HG03095 (cell line): ENCODE data around the gene UBLCP1.
"Not testable (repeated sequence)": the region's sequence is repeated elsewhere in the genome, so short reads cannot be mapped to it uniquely, and the experiment has no call there.

Experiments used
- ATAC-seq: cut with Tn5 transposase; IDR thresholded peaks from one replicate; pipeline ENCODE4 v1.9.1; 2021; ENCODE audit warnings: moderate library complexity; ENCODE audit not compliant: unreplicated experiment

UBLCP1 gene, protein sequence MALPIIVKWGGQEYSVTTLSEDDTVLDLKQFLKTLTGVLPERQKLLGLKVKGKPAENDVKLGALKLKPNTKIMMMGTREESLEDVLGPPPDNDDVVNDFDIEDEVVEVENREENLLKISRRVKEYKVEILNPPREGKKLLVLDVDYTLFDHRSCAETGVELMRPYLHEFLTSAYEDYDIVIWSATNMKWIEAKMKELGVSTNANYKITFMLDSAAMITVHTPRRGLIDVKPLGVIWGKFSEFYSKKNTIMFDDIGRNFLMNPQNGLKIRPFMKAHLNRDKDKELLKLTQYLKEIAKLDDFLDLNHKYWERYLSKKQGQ

DNA sequence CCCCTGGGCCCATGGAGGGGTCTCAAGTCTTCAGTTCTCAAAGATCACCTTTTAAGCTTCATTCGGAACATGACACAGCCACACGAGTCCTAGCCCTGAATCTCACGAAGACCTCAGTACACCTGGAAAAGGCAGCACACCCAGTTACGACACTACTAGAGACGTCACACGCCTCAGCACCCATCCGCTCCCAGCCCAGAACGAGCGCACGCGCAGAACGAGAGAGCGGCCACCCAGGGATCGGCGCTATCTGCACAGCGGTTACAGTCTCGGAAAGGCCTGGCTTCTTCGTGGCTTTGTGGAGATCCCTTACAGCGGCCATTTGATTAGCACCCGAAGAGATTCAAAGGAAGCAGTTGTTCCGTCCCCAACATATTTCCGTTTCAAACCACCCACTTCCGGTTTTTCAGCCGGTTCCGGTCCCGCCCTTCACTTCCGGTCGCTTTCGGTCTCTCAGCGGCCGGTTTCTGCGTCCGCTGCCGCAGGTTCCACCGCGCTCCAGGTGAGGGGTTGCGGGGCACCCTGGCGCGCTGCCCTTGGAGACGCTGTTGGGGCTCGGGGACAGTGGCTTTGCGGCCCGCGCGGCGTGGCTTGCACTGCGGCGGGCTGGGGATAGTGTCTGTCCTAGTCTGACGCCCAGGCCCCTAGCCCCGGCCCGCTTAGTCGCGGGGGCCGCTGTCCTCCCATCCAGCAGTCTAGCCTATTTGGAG lies at the start of gene UBLCP1:
TSS of gene UBLCP1 (plus strand) at position 432 of the 710 bp plus-strand sequence. CDS start 5,626 bp downstream, outside the sequence.
- ATAC-seq: peak; percentile 89

DNA sequence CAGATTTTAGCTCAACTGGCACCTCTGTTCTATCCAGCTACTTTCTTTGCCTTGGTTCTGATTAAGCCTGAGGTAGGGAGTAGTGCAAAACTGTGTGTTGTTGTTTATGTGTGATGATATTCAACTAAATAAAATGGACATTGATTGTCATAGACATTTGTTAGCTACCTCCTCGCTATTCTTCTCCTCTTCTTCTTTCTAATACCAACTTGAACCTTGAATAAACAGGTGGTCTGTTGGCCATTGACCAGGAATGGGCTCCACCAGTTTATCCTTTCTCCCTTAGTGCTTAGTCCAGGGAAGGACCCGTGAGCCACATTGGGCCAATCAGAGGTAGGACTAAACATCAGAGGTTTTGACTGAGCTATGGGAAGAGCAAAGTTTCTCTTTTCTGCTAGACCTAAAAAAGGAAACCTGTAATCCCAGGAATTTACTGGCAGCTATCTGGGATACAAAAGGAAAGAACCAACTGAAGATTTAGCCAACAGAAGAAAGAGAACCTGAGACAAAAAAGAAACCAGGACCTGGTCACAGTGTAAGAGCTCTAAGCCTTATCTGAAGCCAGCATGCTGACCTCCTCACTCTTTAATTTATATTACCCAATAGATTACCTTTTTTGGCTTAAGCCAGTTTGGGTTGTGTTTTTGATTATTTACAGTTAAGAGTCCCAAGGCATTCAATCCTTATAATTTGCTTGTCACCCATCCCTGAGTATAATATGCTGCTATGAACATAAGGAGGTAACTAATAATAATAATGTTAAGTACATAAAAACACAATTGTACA lies 48.4 kb upstream of the UBLCP1 start:
- ATAC-seq: no peak

DNA sequence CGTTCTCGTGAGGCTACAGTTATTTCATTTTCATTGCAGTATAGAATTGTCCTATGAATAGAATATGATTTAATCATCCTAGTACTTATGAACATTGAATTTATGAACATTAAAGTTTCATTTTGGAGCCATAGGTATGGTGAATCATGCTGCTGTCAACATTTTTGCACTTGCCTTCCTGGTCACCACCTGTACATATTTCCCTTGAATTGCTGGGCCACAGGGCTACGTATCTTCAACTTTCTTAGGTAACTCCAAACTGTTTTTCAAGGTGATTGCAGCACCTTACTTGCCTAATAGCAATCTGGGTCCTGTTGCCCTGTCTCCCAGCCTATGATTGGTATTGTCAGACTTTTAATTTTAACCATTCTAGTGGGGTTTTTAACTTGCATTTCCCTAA lies 47.2 kb upstream of the UBLCP1 start:
- ATAC-seq: no peak

DNA sequence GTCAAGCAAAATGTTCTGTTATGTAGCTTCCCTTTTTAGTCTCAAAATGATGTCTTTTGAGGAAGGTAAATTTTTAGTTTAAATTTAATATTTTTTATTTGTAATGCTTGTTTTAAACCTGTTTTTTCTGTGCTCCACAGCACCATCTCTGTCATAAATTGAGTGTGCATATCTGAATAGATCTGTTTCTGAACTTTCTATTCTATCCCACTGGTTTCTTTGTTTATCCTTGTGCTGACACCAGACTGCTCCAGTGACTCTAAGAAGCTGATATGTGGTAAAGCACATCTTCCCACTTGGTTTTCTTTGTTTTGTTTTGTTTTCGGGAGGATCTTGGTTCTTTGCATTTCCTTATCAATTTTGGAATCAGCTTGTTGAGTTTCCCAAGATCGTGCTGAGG lies 46.6 kb upstream of the UBLCP1 start:
- ATAC-seq: no peak

DNA sequence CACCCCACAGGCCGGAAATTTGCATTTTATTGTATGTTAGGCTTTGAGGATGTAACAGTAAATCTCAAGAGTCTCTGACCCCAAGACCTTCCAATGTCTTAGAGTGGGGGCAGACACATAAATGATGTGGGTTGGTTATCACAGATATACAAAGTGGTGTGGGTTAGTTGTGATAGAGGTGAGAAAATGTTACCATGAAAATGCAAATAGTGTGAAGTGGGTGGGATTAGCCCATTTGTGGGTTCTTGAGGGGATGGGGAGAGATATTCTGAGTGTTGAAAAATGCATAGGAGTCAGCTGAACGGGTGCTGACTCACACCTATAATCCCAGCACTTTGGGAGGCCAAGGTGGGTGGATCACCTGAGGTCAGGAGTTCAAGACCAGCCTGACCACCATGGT lies 45.9 kb upstream of the UBLCP1 start:
- ATAC-seq: no peak

DNA sequence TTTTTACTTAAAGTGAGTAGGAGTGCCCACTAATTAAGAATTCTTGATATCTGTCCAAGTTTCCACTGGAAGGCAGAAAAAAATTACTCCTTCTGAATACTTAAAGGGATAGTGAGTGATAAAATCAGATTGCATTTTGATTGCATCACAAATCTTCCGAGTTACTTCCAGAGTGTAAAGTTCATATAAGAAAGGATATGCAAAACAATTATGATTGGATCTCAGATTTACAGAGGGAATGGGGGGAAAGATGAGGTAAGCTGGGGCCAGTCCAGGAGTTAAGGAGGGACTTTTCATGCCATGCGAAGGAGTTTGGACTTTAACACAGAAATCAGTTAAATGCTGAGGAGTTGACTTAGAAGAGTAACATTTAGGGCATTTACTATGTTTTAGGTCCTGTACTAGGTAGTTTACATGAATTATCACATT lies 44.5 kb upstream of the UBLCP1 start:
- ATAC-seq: no peak

DNA sequence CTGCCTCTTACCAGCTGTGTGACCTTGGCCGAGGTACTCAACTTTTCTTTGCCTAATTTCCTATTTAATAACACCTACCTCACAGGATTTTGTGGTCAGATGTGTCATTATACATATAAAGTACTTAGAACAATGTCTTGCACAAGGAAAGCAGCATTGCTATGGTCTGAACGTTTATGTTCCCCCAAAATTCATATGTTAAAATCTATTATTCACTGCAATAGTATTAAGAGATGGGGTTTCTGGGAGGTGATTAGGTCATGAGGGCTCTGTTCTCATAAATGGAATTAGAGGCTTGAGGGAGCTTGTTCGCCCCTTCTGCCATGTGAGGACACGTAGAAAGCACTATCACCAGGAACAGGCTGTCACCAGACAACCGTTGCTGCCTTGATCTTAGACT lies 42.9 kb upstream of the UBLCP1 start:
- no peak for ATAC-seq

DNA sequence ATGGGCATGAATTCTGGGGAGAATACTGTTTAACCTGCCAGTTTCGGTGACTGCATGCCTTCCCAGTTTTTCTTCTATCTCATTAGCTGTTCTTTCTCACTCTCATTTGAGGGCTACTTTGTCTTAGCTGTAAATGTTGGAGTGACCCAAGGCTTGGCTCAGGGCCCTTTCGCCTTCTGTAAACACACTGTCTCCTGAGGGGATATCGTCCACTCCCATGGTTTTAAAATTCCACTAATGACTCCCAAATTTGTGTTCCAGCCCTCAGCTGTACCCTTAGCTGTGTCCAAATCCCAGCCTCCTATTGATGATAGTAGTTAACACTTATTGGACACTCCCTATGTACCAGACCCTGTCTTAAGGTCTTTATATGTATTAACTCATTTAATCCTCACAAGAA lies 39.6 kb upstream of the UBLCP1 start:
- ATAC-seq: no peak

DNA sequence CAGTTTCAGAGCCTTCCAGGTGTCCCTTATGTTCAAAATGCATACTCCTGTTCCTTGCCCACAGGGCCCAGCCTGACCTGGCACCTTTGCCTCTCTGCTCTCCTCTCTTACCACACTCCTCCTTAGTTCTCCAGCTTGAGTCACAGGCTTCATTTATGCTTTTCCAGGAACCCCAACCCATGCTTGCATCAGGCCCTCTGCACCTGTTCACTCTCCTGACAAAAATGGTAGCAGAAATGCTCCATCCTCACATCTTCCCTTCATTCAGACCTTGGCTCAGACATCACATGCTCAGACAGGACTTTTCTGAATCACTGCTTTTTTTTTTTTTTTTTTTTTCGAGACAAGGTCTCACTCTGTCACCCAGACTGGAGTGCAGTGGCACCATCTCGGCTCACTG lies 38.6 kb upstream of the UBLCP1 start:
- no peak for ATAC-seq

DNA sequence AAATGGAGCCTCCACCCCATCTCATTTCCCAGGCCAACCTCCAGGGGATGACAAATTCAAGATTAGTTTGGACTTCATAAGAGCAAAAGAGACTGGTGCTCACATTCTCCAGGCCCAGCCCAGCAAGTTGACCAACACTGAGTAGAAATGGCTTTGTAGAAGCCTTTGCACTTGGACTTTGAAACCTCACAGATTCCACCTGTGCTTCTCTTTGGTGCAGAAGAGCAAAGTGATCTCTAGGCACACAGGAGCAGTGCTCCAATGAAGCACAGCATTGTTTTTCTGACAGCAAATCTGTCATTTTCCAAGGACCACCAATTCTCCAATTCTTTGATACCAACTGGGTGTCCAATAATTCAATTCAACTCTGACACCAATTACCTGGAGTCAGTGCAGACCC lies 36.6 kb upstream of the UBLCP1 start:
- ATAC-seq: no peak

DNA sequence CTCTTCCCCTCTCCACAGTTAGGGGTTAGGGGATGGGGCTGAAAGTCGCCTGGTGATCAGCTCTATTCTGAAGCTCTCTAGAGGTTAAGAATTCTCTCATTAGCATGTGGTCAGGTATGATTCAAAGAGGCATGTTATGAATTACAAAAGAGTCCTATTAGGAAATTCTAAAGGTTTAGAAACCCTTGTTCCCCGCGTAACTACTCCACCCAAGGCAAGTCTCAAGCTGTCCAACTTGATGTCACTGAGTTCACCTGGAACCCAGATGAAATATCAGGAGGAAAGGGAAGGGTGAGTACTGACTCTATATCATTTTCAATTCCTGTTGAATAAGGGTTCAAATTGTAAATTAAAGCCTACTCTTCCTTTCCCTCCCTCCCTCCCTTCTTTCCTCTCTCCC lies 35.6 kb upstream of the UBLCP1 start:
- ATAC-seq: no peak

DNA sequence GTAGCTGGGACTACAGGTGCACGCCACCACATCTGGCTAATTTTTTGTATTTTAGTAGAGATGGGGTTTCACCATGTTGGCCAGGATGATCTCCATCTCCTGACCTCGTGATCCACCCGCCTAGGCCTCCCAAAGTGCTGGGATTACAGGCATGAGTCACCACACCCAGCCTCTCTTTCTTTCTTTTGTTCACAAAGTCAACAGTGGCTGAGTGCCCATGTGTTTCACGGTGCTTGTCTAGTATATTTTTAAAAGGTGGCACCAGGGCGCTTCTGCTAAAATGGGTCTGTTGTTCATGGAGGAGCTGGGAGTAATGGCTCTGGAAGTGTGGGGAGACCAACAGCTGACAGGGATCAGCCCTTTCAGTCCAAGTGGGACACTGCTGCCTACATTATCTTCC lies 35.0 kb upstream of the UBLCP1 start:
- ATAC-seq: not testable (repeated sequence)

DNA sequence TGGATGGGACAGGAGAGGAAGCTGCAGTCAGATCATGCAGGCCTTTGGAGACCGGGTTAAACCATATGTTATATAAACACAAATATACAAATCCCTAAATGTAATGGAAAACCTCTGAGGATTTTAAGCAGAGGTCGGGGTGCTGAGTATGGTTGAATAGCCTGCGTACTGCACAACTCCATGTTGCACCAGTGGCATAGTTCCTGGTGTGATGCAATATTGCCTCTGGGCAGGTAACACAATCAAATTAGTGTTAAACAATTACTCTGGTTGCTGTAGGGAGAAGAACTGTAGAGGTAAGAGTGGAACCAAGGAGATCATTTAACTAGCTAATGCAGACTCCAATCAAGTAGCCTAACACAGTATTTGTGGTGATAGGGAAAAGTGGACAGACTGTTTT lies 32.4 kb upstream of the UBLCP1 start:
- ATAC-seq: no peak

DNA sequence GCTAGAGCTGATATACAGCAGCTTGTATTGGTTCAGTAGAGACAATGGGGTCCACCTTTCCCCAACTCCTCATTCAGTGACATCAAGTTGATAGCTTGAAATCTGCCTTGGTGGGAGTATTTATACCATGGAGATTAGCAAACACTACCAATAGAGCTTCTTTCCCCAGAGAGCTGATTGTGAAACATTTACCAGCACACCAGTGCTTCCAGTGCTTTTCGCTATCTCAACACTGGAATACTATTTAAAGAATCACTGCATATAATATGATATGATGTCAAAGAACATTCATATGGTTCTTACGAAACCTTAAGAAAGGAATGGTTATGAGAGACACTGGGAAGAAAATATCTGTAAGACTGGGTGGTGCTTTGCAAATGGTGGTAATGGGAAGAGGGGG lies 31.9 kb upstream of the UBLCP1 start:
- no peak for ATAC-seq

DNA sequence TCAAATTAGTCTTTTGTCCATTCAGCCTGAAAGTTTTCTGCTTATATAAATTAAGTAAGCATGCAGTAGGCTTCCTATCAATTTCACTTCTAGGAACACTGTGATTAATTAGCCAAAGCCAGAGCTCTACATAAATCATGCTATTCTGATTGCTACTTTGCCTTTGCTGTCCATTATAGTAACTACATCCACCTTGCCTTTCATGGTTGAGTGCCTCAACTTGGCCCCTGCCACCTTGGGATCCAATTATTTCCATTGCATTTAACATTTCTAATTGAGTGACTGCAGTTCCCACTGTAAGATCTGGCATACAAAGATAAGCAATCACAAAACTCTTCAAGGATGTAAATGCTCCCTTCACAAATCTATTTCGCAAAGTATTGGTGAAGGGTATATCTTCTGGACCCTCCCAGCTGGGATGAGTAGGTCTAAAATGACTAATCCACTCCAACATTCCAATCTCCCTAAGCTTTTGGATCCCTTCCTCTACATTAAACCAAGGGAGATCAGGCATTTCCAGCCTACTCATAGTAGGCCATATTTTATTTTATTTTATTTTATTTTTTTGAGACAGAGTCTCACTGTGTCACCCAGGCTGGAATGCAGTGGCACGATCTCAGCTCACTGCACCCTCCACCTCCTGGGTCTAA lies 27.1 kb upstream of the UBLCP1 start:
- not testable (repeated sequence) for ATAC-seq

DNA sequence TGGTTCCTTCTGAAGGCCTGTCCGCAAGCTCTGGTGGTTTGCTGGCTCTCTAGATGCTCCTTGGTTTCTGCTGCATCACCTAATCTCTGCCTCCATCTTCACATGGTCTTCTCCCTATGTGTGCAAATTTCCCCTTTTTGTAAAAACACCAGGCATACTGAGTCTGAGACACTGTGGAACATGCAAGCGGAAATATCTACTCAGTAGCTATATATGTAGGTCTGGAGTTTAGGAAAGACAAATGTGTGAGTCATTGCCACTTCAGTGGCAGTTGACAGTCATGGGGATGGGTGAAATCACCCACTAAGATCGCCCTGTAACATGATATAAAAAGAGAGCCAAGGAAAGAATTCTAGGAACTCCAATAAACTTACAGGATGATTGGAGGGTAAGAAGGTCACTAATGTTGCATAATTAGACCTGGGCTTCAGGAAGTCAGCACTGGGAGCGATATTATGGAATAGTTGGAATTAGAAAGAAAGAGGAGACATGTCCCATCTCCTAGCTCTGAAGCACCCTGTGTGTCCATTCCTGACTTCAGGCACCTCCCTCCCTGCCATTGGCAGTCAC lies 22.7 kb upstream of the UBLCP1 start:
- ATAC-seq: no peak

DNA sequence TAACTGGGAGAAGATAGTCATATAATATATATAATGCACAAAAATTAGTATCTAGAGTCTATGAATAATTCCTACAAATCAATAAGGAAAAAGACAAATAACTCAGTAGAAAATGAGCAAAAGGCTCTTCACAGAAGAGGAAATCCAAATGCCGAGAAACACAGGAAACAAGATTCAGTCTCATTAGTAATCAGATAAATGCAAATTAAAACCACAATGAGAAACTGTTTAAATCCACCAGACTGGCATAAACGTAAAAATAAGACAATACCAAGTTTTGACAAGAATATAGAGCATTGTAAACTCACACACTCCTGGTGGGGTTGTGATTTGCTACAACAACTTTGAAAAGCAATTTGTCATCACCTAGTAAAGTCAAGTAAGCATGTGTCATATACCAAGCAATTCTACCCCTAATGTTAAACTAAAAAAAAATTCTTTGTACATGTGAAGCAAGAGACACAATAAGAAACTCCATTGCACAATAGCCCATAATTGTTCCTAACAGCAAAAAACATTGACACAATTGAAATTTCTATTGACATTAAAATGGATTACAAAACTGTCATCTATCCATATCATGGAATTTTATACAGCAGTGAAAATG lies 21.0 kb upstream of the UBLCP1 start:
- ATAC-seq: no peak

DNA sequence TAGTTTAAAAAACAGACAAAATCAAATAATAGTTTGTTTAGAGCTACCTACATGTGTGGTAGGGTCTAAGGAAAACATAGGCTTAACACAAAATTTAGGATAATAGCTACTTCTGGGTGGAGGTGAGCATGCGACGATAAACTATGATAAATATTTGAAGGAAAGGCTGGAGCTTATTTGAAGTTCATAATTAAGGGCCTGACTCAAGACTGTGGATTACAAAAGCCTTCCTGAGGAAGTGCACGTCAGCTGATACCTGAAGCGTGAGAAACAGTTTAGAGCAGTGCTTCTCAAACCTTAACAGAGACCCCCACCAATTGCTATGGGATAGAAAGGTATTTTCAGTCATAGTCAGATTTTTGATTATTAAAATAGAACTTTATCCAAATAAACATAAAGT lies 20.4 kb upstream of the UBLCP1 start:
- ATAC-seq: no peak

DNA sequence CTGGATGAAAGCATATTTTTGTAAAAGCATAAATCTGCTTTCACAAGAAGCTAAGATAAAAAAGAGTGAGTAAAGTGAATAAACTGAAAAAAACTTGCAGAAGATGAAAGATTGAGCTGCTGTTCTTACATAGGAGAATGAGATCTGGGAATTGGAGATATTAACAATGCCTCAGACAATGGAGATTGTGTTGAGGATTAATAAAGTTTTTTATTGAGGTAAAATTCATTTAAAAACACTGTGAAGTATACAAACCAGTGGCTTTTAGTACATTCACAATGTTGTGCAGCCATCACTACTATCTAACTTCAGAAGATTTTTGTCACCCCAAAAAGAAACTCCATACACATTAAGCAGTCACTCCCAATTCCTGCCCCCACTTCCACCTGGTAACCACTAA lies 19.7 kb upstream of the UBLCP1 start:
- no peak for ATAC-seq

DNA sequence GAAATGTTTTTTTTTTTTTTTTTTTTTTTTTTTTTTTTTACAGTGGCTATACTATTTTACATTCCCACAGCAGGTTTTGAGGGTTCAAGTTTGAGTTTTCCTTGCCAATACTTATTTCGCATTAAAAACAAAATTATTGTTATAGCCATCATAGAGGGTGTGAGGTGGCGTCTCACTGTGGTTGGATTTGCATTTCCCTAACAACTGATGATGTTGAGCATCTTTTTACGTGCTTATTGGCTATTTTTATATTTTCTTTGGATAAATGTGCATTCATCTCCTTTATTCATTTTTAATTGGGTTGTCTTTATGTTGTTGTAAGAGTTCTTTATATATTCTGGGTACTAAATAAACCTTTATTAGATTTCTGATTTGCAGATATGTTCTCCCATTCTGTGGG lies 18.9 kb upstream of the UBLCP1 start:
- ATAC-seq: no peak

DNA sequence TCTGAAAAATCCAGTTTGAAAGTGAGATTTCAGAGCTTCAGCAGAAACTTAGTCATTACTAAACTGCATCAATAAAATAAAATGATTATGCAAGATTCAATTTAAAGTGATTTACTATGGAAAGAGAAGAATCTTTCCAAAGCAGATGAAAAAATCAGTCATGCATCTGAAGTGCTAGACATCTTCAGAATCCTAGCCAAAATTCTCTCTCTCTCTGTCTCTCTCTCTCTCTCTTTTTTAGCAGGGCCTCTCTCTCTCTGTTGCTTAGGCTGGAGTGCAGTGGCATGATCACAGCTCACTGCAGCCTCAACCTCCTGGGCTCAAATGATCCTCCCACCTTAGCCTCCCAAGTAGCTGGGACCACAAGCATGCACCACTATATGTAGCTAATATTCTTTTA lies 18.2 kb upstream of the UBLCP1 start:
- ATAC-seq: no peak
